Stimulated activated CD4-positive, alpha-beta T cell treated with anti-CD3 and anti-CD28 coated beads, Interleukin-1b, Interleukin-23, amount 100 ng/mL, for 24 hours (primary cell): ENCODE results near the gene MEA1.
"Not testable (repeated sequence)": the region's sequence is repeated elsewhere in the genome, so short reads cannot be mapped to it uniquely, and the experiment has no call there.

Experiments
- DNase-seq, 4 experiments: peaks; one replicate each; pipeline ENCODE4 v3.0.0-alpha.2; 2020; ENCODE audit warnings: low read depth in 4 of 4, low spot score in 1 of 4

MEA1 gene

GRCh38 chr6:43012364-43012763, 1.4 kb downstream of the MEA1 start:
- no peak for DNase-seq

DNA sequence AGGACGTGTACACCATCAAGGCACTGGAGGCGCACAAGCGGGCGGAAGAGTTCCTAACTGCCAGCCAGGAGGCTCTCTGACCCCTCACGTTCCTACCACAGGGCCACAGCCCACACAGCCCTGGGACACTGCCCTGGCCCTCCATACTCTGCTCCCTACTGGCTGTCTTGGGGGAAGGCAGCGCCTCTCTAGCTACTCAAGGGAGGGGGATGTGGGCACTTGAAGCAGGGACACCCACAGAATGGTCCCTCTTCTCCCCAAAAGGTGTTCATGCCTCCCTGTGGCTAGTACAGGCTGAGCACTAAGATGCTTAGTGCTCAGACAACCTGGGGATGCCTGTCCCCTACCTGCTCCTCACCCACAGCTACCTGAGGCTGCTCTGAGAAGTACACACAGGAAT, 2.5 kb downstream of the MEA1 start:
- no peak for DNase-seq

GRCh38 chr6:43009124-43009523, 4.6 kb downstream of the MEA1 start:
- DNase-seq = no peak

GRCh38 chr6:43007126-43007525, 6.6 kb downstream of the MEA1 start:
- no peak for DNase-seq

- DNase-seq = no peak
These were observed 7.5 kb downstream of the MEA1 start for GRCh38 chr6:43006251-43006650.

- no peak for DNase-seq
These were observed 7.9 kb downstream of the MEA1 start for GRCh38 chr6:43005844-43006243.

GRCh38 chr6:43001843-43002242, 11.9 kb downstream of the MEA1 start:
- DNase-seq = no peak

DNA sequence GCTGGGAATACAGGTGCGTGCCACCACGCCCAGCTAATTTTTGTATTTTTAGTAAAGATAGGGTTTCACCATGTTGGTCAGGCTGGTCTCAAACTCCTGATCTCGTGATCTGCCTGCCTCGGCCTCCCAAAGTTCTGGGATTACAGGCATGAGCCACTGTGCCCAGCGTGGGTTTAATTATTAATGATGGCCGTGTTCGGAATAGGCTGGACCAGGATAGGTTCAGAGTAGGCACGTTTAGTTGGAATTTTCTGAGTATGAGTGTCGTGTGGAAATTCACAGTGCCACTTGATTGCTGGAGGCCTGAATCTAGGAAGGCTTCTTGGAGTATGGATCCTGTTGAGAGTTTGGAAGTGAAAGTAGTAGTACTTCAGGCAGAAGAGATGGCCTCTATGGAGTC, 15.5 kb downstream of the MEA1 start:
- DNase-seq = not testable (repeated sequence)

GRCh38 chr6:42996513-42996912, 17.2 kb downstream of the MEA1 start:
- DNase-seq = no peak

DNA sequence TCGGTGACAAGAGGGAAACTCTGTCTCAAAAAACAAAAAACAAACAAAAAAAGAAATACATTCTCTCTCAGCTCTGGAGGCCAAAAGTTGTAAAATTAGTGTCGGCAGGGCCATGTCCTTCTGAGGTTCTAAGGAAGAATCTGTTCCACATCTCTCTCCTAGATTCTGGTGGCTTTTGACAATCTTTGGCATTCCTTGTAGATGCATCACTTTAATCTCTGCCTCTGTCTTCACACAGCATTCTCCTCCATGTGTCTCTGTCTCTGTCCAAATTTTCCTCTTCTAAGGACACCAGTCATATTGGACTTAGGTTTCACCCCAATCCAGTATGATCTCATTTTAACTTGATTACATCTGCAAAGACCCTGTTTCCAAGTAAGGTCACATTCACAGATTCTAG, 20.3 kb downstream of the MEA1 start:
- no peak for DNase-seq

DNA sequence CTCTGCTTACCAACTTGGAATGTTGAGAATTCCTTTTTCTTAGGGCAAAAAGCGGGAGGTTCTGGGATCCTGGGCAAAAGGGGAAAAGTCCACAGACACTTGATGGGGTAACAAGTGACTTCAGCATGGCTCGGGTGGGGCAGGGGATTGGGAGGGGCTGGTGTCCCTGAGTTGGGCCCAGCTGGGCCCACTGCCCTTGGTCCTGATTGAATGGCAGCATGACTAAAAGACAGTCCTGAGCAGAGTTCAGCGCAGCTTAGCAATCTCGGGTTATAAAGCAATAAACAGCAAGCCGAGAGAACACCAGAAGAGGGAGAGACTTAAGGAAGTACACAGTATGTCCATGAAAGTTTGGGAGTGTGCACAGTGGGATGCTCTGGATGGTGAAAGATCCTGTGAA, 23.8 kb downstream of the MEA1 start:
- DNase-seq = no peak

GRCh38 chr6:42988486-42989020, 25.2 kb downstream of the MEA1 start:
- no peak for DNase-seq

GRCh38 chr6:42987533-42988451, 26.0 kb downstream of the MEA1 start:
- DNase-seq = no peak

DNA sequence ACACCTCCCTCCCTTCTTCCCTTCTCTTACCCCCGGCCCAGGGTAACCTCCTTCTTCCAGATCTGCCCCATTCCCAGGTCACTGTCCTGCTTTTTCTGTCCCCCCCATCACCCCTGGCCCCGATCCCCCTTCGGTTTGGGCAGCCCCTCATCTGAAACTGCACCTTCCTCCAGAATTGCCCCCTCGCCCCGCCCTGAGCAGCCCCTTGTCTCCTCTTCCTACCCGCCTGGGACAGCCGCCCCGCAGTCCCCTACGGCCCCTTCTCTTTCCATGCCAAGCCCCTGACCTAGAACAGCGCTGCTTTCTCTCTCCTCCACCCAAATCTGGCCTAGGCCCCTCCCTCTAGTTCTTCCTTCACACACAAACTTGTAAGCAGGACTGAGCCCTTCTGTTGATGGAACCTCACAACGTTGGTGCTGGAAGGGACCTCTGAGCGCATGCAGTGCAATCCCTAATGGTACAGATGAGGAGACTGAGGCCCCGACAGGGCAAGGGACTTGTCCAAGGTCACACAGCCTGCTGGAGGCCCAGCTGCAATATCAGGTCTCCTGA, 28.7 kb downstream of the MEA1 start:
- no peak for DNase-seq

DNA sequence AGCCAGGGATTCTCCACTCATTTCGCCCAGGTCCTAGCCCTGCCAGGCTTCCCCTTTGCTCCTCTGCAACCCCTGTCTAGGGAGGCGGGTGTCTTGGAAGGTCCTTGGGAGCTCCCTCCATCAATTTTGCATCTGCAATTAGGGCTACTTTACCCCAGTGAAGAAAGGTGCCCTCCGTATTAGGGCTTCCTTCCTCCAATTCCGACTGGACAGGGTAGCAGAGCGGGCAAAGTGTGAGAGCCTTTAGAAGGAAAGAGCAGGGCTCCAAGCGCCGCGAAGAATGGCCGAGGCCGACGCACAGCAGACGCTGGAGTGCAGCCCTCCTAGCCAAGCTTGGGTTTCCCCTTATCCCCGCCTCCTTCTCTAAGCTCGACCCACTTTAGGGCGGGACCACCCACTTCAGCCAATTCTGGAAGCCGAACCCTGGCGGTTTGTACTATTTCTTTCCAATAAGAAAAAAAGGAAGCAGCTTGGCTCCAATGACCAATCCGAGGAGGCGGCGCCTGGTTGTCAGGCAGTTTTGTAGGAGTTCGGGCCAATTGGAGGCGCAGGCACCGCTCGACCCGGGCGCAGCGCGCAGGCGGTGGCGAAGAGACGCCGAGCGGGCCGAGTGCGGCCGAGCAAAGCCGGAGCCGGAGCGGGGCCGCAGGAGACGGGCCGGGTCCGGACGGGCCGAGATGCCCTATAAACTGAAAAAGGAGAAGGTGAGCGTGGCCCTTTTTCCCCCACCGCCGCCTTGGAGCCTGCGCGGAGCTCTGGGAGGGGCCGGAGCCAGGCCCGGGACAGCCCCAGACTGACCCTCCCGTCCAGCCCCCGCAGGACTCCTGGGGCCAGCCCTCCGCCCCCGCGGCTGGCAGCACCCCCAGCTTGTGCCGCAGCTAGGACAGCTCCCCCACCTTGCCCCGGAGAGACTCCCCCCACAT, 29.5 kb downstream of the MEA1 start, which contains the start of gene PPP2R5D:
PPP2R5D (plus strand) TSS at position 570 of the 923 bp plus-strand sequence; CDS start at position 678, 108 bp downstream.
- DNase-seq = peak; percentile 73 to 97 (median 92)

DNA sequence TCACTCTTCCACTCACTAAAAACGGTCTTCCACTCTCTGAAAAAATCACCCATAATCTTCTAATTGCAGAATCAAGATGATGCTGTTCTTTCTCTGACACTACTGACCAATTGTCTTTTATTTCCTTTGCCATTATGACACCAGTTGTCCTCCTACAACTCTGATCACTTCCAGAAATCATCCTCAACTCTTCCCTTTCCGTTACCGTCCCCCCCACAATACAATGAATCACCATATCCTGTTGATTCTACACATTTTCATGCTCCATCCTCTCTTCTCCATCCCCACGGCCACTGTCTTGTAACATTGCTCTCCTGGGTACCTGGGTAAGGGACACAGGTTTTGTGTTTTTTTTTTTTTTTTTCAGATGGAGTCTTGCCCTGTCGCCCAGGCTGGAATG, 31.9 kb downstream of the MEA1 start:
- no peak for DNase-seq

- peak in 1 of 4 experiments; percentile 23 for DNase-seq
These were observed 34.1 kb downstream of the MEA1 start for GRCh38 chr6:42979523-42980177.

- DNase-seq = peak; percentile 65 to 91 (median 90)
These were observed 34.8 kb downstream of the MEA1 start, which contains the start of gene PEX6 for GRCh38 chr6:42978839-42979522. Gene PEX6, minus strand, starts transcription at chr6:42979181. Its CDS starts 31 bp downstream, at chr6:42979150.

DNA sequence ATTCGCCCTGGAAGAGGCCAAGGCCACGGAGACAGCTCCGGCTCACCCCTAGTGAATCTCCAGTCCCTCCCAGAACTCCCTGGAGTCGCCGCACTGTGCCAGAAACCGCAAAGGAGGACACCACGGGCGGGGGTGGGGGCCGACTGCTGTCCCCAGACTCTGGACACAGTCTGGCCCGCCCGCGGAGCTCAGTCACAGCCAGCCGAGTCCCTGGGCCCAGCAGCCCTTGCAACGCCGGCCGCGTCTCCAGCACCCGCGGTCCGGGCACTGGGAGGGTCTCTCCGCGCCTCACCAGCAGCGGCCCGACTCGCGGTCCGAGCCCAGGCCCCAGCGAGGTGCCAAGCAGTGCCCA, 35.3 kb downstream of the MEA1 start:
- DNase-seq = no peak

- no peak for DNase-seq
These were observed 38.7 kb downstream of the MEA1 start for GRCh38 chr6:42974919-42975505.
